SK-N-SH (cell line): ENCODE data around the gene RHBDF2. TPM values are rescaled to one million over a fixed set of nuclear protein-coding genes. Genes with fewer than 3 reads are reported as not detected.

ENCODE experiments used
- CTCF ChIA-PET: fragments of 300-600, 350-600 bp; formaldehyde crosslinking; extraction: SDS; loops from one replicate; lab custom pipeline; 2021; lab: Yijun Ruan, JAX
- POLR2A ChIA-PET: fragments of 350-600 bp; sonication (Branson Sonifier 250); formaldehyde crosslinking; extraction: SDS; loops from one replicate; lab custom pipeline; 2020; ENCODE audit warnings: antibody characterized with exemption, inconsistent platforms; lab: Yijun Ruan, JAX
- DNase-seq: peaks from one replicate; pipeline ENCODE4 v3.0.0; 2012
- H2AFZ ChIP-seq: fragments of 200-600 bp; sonication (generic); 2 replicates; pipeline ENCODE4 v1.8.1; 2016; ENCODE audit warnings: antibody characterized with exemption, mild to moderate bottlenecking, low read depth
- H3F3A ChIP-seq: fragments of 200-600 bp; sonication (generic); replicated peaks from 2 replicates; pipeline ENCODE3; 2016; ENCODE audit warnings: antibody characterized with exemption, mild to moderate bottlenecking; ENCODE audit not compliant: insufficient read depth
- H3K27ac ChIP-seq, 2 experiments: fragments of 200-500 bp in 1 of 2; fragments of 200-600 bp in 1 of 2; sonication (Bioruptor generic) in 1 of 2; sonication (generic), shearing (Covaris generic) in 1 of 2; 2 replicates each; pipeline versions ENCODE4 v1.5.1 to v1.6.1; 2014 to 2016; ENCODE audit warnings: low read depth in 2 of 2, inconsistent platforms in 1 of 2, low read length in 1 of 2, mild to moderate bottlenecking in 1 of 2, mixed read lengths in 1 of 2
- H3K27me3 ChIP-seq: fragments of 200-600 bp; sonication (generic), shearing (Covaris generic); 2 replicates; pipeline ENCODE4 v1.6.1; 2016; ENCODE audit warnings: mixed run types; ENCODE audit not compliant: insufficient read depth
- H3K36me3 ChIP-seq, 2 experiments: fragments of 200-500 bp in 1 of 2; fragments of 200-600 bp in 1 of 2; sonication (Bioruptor generic) in 1 of 2; sonication (generic) in 1 of 2; replicated peaks in 1 of 2; 2 replicates each; pipeline versions ENCODE3 to v1.5.1; 2014 to 2016; ENCODE audit warnings: low read length in 1 of 2, mild to moderate bottlenecking in 1 of 2; ENCODE audit not compliant: insufficient read depth in 2 of 2, control insufficient read depth in 1 of 2
- H3K4me1 ChIP-seq, 2 experiments: fragments of 200-500 bp in 1 of 2; fragments of 200-600 bp in 1 of 2; sonication (Bioruptor generic) in 1 of 2; sonication (generic), shearing (Covaris generic) in 1 of 2; 2 replicates each; pipeline versions ENCODE4 v1.5.1 to v1.6.1; 2014 to 2016; ENCODE audit warnings: low read depth in 1 of 2, low read length in 1 of 2, mixed run types in 1 of 2; ENCODE audit not compliant: insufficient read depth in 2 of 2, control insufficient read depth in 1 of 2
- H3K4me2 ChIP-seq: fragments of 200-600 bp; sonication (generic), shearing (Covaris generic); 2 replicates; pipeline ENCODE4 v1.6.1; 2017; ENCODE audit warnings: mixed run types
- H3K4me3 ChIP-seq, 2 experiments: fragments of 200-500 bp in 1 of 2; fragments of 200-600 bp in 1 of 2; sonication (Bioruptor generic) in 1 of 2; sonication (generic), shearing (Covaris generic) in 1 of 2; 2 replicates each; pipeline versions ENCODE4 v1.5.1 to v1.8.1; 2014 to 2016; ENCODE audit warnings: low read depth in 2 of 2, inconsistent platforms in 1 of 2, low read length in 1 of 2, mild to moderate bottlenecking in 1 of 2, mixed read lengths in 1 of 2, moderate library complexity in 1 of 2
- H3K79me2 ChIP-seq: fragments of 200-600 bp; sonication (generic); 2 replicates; pipeline ENCODE4 v1.8.1; 2017; ENCODE audit warnings: mild to moderate bottlenecking; ENCODE audit not compliant: insufficient read depth
- H3K9ac ChIP-seq: fragments of 200-600 bp; sonication (generic); 2 replicates; pipeline ENCODE4 v1.6.1; 2017; ENCODE audit warnings: mixed run types
- H3K9me2 ChIP-seq: fragments of 200-600 bp; sonication (generic); 2 replicates; pipeline ENCODE4 v1.6.1; 2017; ENCODE audit warnings: mixed run types
- H3K9me3 ChIP-seq: fragments of 200-600 bp; sonication (generic); 2 replicates; pipeline ENCODE4 v1.6.1; 2017; ENCODE audit warnings: mixed run types, mild to moderate bottlenecking, moderate library complexity
- H4K20me1 ChIP-seq: fragments of 200-600 bp; sonication (generic); 2 replicates; pipeline ENCODE4 v1.6.1; 2017; ENCODE audit warnings: mild to moderate bottlenecking, mixed run types; ENCODE audit not compliant: insufficient read depth
- EZH2phosphoT487 ChIP-seq: fragments of 200-600 bp; sonication (generic); IDR thresholded peaks from 2 replicates; pipeline ENCODE4 v1.6.1; 2017; ENCODE audit warnings: low read depth, mixed run types, mild to moderate bottlenecking, antibody characterized with exemption, moderate library complexity, borderline replicate concordance
- FOXJ3 ChIP-seq: sonication (generic); formaldehyde crosslinking; IDR thresholded peaks from 2 replicates; pipeline ENCODE4 v1.5.1; 2020; ENCODE audit warnings: mild to moderate bottlenecking, missing genetic modification reagents
- GABPA ChIP-seq: IDR thresholded peaks from 2 replicates; pipeline ENCODE4 v1.4.0; 2012; ENCODE audit warnings: low read depth, mild to moderate bottlenecking
- GATA2 ChIP-seq: sonication (generic); formaldehyde crosslinking; IDR thresholded peaks from 2 replicates; pipeline ENCODE4 v1.5.0; 2020; ENCODE audit warnings: mild to moderate bottlenecking, missing genetic modification reagents
- IRF3 ChIP-seq: fragments of 150-350 bp; IDR thresholded peaks from 2 replicates; pipeline ENCODE4 v1.6.1; 2016; ENCODE audit warnings: mild to moderate bottlenecking, low read depth, low read length
- MAX ChIP-seq: IDR thresholded peaks from 2 replicates; pipeline ENCODE4 v1.4.0; 2012; ENCODE audit warnings: low read depth
- PBX3 ChIP-seq: IDR thresholded peaks from 2 replicates; pipeline ENCODE4; 2012
- RCOR1 ChIP-seq: fragments of 150-350 bp; IDR thresholded peaks from 2 replicates; pipeline ENCODE4 v1.6.1; 2017; ENCODE audit warnings: antibody characterized with exemption, low read length
- REST ChIP-seq: IDR thresholded peaks from 2 replicates; pipeline ENCODE4 v1.6.1; 2012; ENCODE audit warnings: mild to moderate bottlenecking, low read depth, low read length, moderate library complexity
- SIN3A ChIP-seq: IDR thresholded peaks from 2 replicates; pipeline ENCODE4 v1.6.1; 2012; ENCODE audit warnings: low read depth, mild to moderate bottlenecking, low read length, moderate library complexity, borderline replicate concordance
- SMC3 ChIP-seq: IDR thresholded peaks from 2 replicates; pipeline ENCODE4 v1.6.1; 2012; ENCODE audit warnings: low read depth, low read length, improper control_type of control experiment
- USF1 ChIP-seq: IDR thresholded peaks from 2 replicates; pipeline ENCODE4 v1.4.0; 2012; ENCODE audit warnings: low read depth, borderline replicate concordance
- YY1 ChIP-seq: IDR thresholded peaks from 2 replicates; pipeline ENCODE4 v1.4.0; 2012; ENCODE audit warnings: low read depth, mild to moderate bottlenecking
- ZBTB33 ChIP-seq: IDR thresholded peaks from 2 replicates; pipeline ENCODE4 v1.4.0; 2012; ENCODE audit warnings: low read depth, borderline replicate concordance
- WGBS: methylation state at CpG from one replicate; pipeline ENCODE4 v1.1.6; 2017; ENCODE audit warnings: low lambda C conversion rate; 5-methylcytosine and 5-hydroxymethylcytosine counted together
- polyA plus RNA-seq, 3 experiments: library from polyadenylated mRNA; depleted of rRNA; stranded (reverse); fragments of >200 nt; gene quantifications; 2 replicates each; pipeline ENCODE4 v1.2.3, GENCODE V29; 2012

Gene RHBDF2
- polyA plus RNA-seq, 1 of the 3 experiments (the other 2 are of a cell fraction), result 16.1 TPM

GRCh38 chr17:76462556-76463290, 38.5 kb downstream of the RHBDF2 start:
- ChIA-PET POLR2A (interaction anchor here (0.7 kb wide), 1 partner anchor 1706 kb away, joined by 3 read pairs; no protein-coding TSS in a partner anchor), CTCF (interaction anchor here (0.8 to 56.8 kb wide), 11 partner anchors 10 to 698 kb away, joined by 3 to 1687 read pairs (median 7); partner anchors contain the start of genes AANAT, GALK1, RHBDF2 and UBE2O)
- Histone ChIP-seq H3F3A (no peaks in the 10 kb centered on the region), H3K9me3 (no peaks in the 10 kb centered on the region), H3K36me3 (no peaks in the 10 kb centered on the region), H3K9ac (no peak overlapping the region), H2AFZ (no peak overlapping the region), H3K4me1 (no peaks in the 10 kb centered on the region; a peak in 1 of 4 replicates), H3K27me3 (no peaks in the 10 kb centered on the region), H3K4me2 (no peak overlapping the region), H3K9me2 (no peaks in the 10 kb centered on the region), H3K4me3 (no peak overlapping the region), H3K27ac (no peak overlapping the region), H4K20me1 (no peaks in the 10 kb centered on the region), H3K79me2 (no peaks in the 10 kb centered on the region)
- TF ChIP-seq ZBTB33 (no peak), USF1 (no peak), IRF3 (no peak), YY1 (no peak), RCOR1 (no peak), SIN3A (no peak)
- no peak for DNase-seq
- 76% methylated on average over 24 of the region's 24 CpGs for WGBS

- DNase-seq, result no peak
- WGBS, result 88% methylated on average over 11 of the region's 11 CpGs
- TF ChIP-seq EZH2phosphoT487, result no peak
- no peak for TF ChIP-seq SIN3A
- TF ChIP-seq GATA2 (CRISPR knock-in tag), result no peak
- TF ChIP-seq GABPA, result no peak
- TF ChIP-seq REST, result no peak
- TF ChIP-seq SMC3, result no peak
- TF ChIP-seq FOXJ3, result no peak
- no peak for TF ChIP-seq MAX
- no peak for TF ChIP-seq PBX3
Observed at GRCh38 chr17:76461765-76462555, 39.3 kb downstream of the RHBDF2 start.

More at GRCh38 chr17:76461765-76462555, 39.3 kb downstream of the RHBDF2 start:
- H3K9me3 ChIP-seq, result no peaks in the 10 kb centered on the region
- ChIA-PET CTCF (interaction anchor here (1.0 to 56.8 kb wide), 10 partner anchors 9 to 697 kb away, joined by 3 to 1687 read pairs (median 8); partner anchors contain the start of genes AANAT, GALK1, RHBDF2 and UBE2O), POLR2A (no interaction called here)
- H3K9me2 ChIP-seq, result no peaks in the 10 kb centered on the region
- H3K4me3 ChIP-seq, result no peak overlapping the region
- H3K36me3 ChIP-seq, result no peaks in the 10 kb centered on the region
- no peaks in the 10 kb centered on the region for H3K27me3 ChIP-seq
- no peak overlapping the region for H3K9ac ChIP-seq
- no peak overlapping the region for H3K27ac ChIP-seq
- no peaks in the 10 kb centered on the region for H3K79me2 ChIP-seq
- no peak overlapping the region for H3K4me2 ChIP-seq
- no peaks in the 10 kb centered on the region; a peak in 1 of 4 replicates for H3K4me1 ChIP-seq
- H3F3A ChIP-seq, result no peaks in the 10 kb centered on the region
- H2AFZ ChIP-seq, result no peak overlapping the region
- no peaks in the 10 kb centered on the region for H4K20me1 ChIP-seq
